ENCODE data around the gene NFATC4.
"Not testable (repeated sequence)": the region's sequence is repeated elsewhere in the genome, so short reads cannot be mapped to it uniquely, and the experiment has no call there.

Gene NFATC4

DNA sequence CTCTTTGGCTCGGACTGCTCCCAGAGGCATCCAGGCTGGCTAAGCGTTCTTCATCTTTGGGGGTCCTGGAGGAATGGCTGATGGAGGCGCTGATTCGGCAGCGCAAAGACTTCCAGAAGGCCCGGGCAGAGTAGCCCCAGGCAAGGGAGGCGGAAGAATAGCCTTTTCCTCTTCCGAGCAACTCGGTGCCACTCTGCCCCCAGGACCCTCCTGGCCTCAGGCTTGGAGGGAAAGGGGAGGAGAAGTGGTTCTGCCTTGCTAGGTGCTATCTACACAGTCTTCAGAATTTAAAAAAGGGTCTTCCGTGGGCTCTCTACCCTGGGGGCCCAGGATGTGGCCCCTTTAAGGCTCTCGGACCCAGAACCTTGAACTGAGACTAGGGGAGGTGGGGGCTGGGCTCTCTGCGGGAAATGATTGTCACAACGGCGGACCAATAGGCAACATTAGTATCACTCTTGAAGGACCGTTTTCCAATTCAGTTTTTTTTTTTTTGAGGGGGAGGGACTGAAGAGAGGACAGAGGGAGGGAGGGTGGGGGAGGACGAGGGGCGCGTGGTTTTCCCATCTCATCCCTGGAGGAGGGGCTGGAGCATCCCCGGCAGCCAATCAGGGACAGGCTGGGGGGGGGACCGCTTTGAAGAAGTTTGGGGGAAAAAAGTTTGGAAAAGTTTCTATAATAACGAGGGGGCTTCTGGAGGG, at the start of gene NFATC4:
NFATC4 (plus strand) TSS at position 671 of the 698 bp plus-strand sequence. CDS start 157 bp downstream, outside the sequence.
- DNase-seq (ENCODE audit: low read depth): peak; percentile 15

GRCh38 chr14:24321212-24321975, 46.6 kb upstream of the NFATC4 start:
- no peak for DNase-seq (ENCODE audit: low read depth)

- no peak for DNase-seq (ENCODE audit: low read depth)
These were observed 45.3 kb upstream of the NFATC4 start for GRCh38 chr14:24322672-24323071.

- DNase-seq (ENCODE audit: low read depth): no peak
These were observed 44.6 kb upstream of the NFATC4 start for GRCh38 chr14:24323341-24323740.

GRCh38 chr14:24324024-24324423, 44.0 kb upstream of the NFATC4 start:
- DNase-seq (ENCODE audit: low read depth): no peak

GRCh38 chr14:24325041-24325530, 42.9 kb upstream of the NFATC4 start:
- DNase-seq (ENCODE audit: low read depth): no peak

DNA sequence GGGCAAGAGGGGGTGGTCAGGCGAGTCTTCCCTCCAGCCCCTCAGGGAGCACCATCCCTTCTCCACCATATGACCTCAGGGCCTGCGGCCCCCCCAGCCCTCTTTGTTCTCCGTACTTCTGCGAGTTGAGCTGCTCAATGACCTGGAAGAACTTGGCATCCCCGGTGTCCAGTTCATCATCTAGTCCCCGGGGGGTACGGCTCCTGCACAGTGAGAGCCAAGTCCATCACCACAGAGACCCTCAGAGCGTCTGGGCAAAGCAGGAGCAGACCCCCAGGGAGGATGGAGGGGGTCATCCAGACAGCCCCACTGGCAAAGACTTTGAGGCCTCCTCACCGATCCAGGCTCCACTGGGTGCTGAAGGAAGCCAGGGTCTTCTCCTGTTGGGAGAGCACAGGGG, 42.0 kb upstream of the NFATC4 start:
- DNase-seq (ENCODE audit: low read depth): no peak

- no peak for DNase-seq (ENCODE audit: low read depth)
These were observed 40.7 kb upstream of the NFATC4 start for GRCh38 chr14:24327303-24327702.

GRCh38 chr14:24327914-24328313, 40.1 kb upstream of the NFATC4 start:
- not testable (repeated sequence) for DNase-seq (ENCODE audit: low read depth)

GRCh38 chr14:24329073-24329663, 38.8 kb upstream of the NFATC4 start:
- DNase-seq (ENCODE audit: low read depth): no peak

DNA sequence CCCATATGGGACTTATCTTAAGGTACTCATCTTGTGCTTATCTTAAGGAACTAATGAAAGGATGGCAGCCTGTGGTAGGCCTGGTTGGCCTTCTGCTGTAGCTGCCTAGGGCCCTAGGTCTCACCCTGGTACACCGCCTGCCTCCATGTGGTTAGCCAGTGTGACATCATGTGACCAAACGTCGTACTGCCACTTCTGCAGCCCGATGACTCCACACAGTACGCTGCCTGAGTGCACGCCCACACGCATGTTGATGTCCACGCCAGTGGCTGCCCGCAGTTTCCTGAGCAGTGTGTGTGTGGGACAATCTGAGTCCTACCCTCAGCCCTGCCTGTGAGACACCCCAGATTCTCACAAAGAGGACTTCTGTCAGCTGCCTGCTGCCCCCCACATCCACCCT, 38.2 kb upstream of the NFATC4 start:
- DNase-seq (ENCODE audit: low read depth): peak; percentile 39

GRCh38 chr14:24330973-24331674, 36.9 kb upstream of the NFATC4 start:
- DNase-seq (ENCODE audit: low read depth): no peak

DNA sequence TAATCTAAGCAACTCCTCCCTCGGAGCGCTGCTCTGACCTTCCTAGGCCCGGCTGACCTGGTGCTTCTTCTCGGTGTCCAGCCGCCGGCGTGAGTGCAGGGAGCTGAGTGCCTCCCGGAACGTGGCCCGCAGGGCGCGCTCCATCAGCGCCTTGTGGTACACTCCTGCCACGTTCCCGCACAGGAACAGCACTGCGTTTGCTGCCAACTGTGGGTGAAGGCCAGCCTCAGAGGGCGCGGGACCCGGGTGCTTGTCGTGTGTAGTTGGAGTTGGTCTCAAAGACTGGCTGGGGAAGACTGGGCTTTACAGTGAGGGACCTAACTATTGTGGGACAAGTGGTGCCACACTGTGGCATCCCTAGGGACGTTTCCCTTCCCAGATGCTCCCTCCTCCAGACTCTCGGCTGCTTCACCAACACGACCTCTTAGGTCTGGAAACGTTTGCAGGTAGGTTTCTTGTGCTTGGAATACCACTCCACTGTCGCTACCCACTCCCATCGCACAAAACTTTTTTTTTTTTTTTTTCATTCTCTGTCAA, 36.2 kb upstream of the NFATC4 start:
- DNase-seq (ENCODE audit: low read depth): no peak

DNA sequence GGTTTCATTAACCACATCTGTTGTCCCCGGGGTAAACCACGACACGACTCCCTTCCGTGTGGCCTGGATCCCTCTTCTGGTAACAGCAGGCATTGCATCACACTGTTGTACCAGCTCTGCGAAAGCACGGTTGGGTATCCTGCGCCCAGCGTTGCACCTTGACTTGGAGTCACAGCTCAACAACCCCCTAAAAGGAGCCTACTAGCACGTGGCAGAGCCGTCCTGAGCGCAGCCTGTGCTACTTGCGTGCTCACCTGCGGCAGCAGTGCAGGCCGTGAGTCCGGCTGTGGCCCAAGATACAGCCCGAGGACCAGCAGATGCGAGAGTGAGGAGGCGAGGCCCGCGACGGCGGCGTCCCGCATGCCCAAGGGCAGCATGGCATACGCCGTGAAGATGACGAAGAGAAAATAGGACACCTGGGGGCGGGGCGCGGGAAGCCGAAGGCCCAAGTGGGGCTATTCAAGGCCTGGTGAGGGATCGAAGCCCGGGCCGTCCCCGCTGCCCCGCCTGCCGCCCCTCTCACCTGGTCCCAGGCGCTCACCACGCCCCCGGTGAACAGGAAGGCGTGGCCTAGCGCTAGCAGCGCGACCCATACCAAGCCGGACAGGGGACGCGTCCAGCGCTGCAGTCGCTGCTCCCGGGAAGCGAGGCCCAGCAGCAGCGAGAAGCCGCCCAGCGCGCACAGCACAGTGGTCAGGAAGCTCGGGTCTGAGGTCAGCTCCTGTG, 35.6 kb upstream of the NFATC4 start:
- DNase-seq (ENCODE audit: low read depth): peak; percentile 73

- DNase-seq (ENCODE audit: low read depth): no peak
These were observed 33.3 kb upstream of the NFATC4 start, which contains the start of gene ADCY4 for GRCh38 chr14:24334431-24335291. TSS of gene ADCY4 (minus strand) at chr14:24335071. CDS start at chr14:24334652, 419 bp downstream.

GRCh38 chr14:24335461-24336171, 32.4 kb upstream of the NFATC4 start:
- DNase-seq (ENCODE audit: low read depth): no peak

DNA sequence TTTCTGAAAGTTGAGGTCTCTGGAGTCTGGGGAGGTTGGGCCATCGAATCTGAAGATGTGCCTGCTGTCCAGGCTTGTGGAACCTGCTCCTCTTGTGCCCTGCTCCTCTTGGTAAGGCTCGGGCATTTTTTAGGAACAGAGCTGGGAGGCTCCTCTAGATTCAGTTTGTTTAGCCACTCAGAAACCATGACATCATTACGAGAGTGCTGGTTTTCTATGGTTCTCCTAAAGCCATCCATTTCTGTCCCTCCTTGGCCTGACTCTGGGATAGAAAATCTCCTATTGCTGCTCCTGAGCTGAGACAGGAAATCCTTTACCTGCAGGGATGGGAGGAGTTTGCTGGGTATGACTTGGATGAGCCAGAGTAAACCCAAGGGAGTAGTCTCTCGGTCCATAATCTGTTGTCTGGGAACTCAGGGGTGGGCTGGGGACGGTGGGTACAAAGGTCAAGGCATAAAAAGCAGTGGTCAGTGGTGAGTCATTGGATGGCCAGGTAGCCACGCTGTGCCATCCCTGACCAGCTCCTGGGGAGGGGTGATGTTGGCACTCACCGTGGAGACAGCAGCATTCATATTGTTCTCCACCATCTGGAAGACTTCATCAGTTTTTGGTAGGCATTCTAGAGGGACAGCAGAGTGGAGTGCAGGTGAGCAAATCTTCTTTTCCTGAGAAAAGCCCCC, 30.7 kb upstream of the NFATC4 start:
- DNase-seq (ENCODE audit: low read depth): no peak

DNA sequence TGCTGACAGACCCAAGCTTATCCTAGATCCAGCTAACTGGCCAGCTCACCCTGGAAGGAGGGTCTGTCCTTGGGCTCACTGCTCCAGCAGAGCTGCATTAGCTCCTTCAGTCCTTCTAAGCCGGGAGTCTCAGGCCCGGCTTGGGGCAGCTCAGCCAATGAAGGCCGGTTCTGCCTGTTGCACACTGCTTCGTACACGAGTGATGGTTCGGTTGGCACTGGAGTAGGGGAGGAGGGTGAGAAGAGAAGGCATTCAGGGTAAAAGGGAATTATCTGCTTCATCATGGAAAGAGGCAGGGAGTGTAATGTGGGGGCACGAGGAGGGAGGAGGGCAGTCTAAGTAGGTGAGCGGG, 30.2 kb upstream of the NFATC4 start:
- no peak for DNase-seq (ENCODE audit: low read depth)

GRCh38 chr14:24338843-24339242, 29.1 kb upstream of the NFATC4 start:
- no peak for DNase-seq (ENCODE audit: low read depth)
